Measurements from ENCODE around the gene DSG4. TPM values are rescaled to one million over a fixed set of nuclear protein-coding genes. Genes with fewer than 3 reads are reported as not detected.

DSG4 gene
- total and polyA plus RNA-seq, 9 of the 15 experiments (the other 6 are each of a cell fraction or from before 2014, with no cell fraction given): not detected

GRCh38 chr18:31413137-31413536, 36.6 kb downstream of the DSG4 start:
- Histone ChIP-seq H4K20me1 (replicated peaks; ENCODE audit: control insufficient read depth, insufficient read depth, low read length) (no peaks in the 10 kb centered on the region), H3K4me2 (ENCODE audit: insufficient read depth, low read length) (no peak overlapping the region), H3K36me3 (ENCODE audit: control insufficient read depth, insufficient read depth, low read length) (no peaks in the 10 kb centered on the region), H3K9me1 (ENCODE audit: control insufficient read depth, insufficient read depth, low read length) (no peaks in the 10 kb centered on the region), H3K27ac (ENCODE audit: extremely low read depth, low read depth, low read length) (no peak overlapping the region), H3K4me3 (no peak overlapping the region), H3K4me1 (replicated peaks in 1 of 2; ENCODE audit: control insufficient read depth in 2 of 2, insufficient read depth in 2 of 2, low read length in 2 of 2) (peaks cover 0 to 6% of the 10 kb centered on the region in 2 experiments; a peak in 1 of 5 replicates), H2AFZ (ENCODE audit: low read depth, low read length) (no peak overlapping the region), H3K9me3 (replicated peaks; ENCODE audit: control insufficient read depth, insufficient read depth, low read depth, low read length) (no peaks in the 10 kb centered on the region), H3K9ac (ENCODE audit: insufficient read depth in 1 of 2, low read depth in 2 of 2, low read length in 2 of 2) (no peak overlapping the region), H3K27me3 (ENCODE audit: control insufficient read depth in 2 of 2, insufficient read depth in 2 of 2, low read length in 2 of 2) (peaks cover 0 to 6% of the 10 kb centered on the region in 2 experiments; a peak in 1 of 5 replicates), H3K79me2 (ENCODE audit: control insufficient read depth, insufficient read depth, low read length) (no peaks in the 10 kb centered on the region)
- DNase-seq (ENCODE audit: extremely low read depth in 1 of 4, low spot score in 3 of 4): no peak
- no TSS peak for BruUV-seq (replicated peaks)
- in situ Hi-C loops (cut with MboI): no loop called here
- intact Hi-C loops (cut with micrococcal nuclease): no loop called here
- ChIA-PET CTCF (ENCODE audit: low intra/inter-chr PET ratio) (no interaction called here), POLR2A (no interaction called here)
- WGBS (ENCODE audit: insufficient coverage, low coverage, missing lambda C conversion rate): 14% methylated on average over 6 of the region's 6 CpGs
- no peak for FAIRE-seq
- no peak for ATAC-seq
- no peak for TF ChIP-seq NEUROD1 (IDR thresholded peaks at IDR 0.05; ENCODE audit: borderline replicate concordance, low read depth, low read length, partially characterized antibody)
- TF ChIP-seq ZNF780A (CRISPR knock-in tag; IDR thresholded peaks at IDR 0.05): no peak
- no peak for TF ChIP-seq ZNF175 (CRISPR knock-in tag; IDR thresholded peaks at IDR 0.05; ENCODE audit: low read depth)
- TF ChIP-seq SMARCC2 (IDR thresholded peaks at IDR 0.05; ENCODE audit: low read depth): no peak
- TF ChIP-seq MAZ (CRISPR knock-in tag; conservative IDR thresholded peaks at IDR 0.05 in 1 of 2, IDR thresholded peaks at IDR 0.05 in 1 of 2): no peak
- no peak for TF ChIP-seq DPF2 (IDR thresholded peaks at IDR 0.05)
- TF ChIP-seq ZNF316 (IDR thresholded peaks at IDR 0.05): peak; percentile 56; the same call in 1 of the 2 replicates
- peak; percentile 37; the same call in 1 of the 2 replicates for TF ChIP-seq C11orf30 (IDR thresholded peaks at IDR 0.05; ENCODE audit: low read depth)
- no peak for TF ChIP-seq REST (IDR thresholded peaks at IDR 0.05; ENCODE audit: borderline replicate concordance)
- no peak for TF ChIP-seq REST (CRISPR knock-in tag; IDR thresholded peaks at IDR 0.05; ENCODE audit: low read depth)
- TF ChIP-seq RB1 (IDR thresholded peaks at IDR 0.05; ENCODE audit: low read depth): no peak
- TF ChIP-seq GABPB2 (CRISPR knock-in tag; conservative IDR thresholded peaks at IDR 0.05): no peak
- no peak for TF ChIP-seq HNRNPL (IDR thresholded peaks at IDR 0.05; ENCODE audit: low read depth, low read length)

Measured in K562 (cell line).